Psoas muscle (tissue), 8 donors: ENCODE results near the gene PRSS22. TPM values are rescaled to one million over a fixed set of nuclear protein-coding genes. Genes with fewer than 3 reads are reported as not detected.

Source experiments
- ATAC-seq, 4 donors: fragments of 200-7000 bp; cut with Tn5 transposase; one replicate each; pipeline ENCODE4 v1.9.1; 2020; ENCODE audit warnings: moderate library complexity in 3 of 4, mild to moderate bottlenecking in 2 of 4
- DNase-seq, 2 donors: peaks; one replicate each; pipeline ENCODE4 v3.0.0-alpha.2; 2020
- H3K27ac ChIP-seq: fragments of 200-600 bp; one replicate; pipeline ENCODE4 v1.8.0; 2022
- H3K27me3 ChIP-seq, 3 donors: fragments of 200-600 bp in 1 of 3; one replicate each; pipeline versions ENCODE4 v1.6.1 to v1.8.0; 2013 to 2022; ENCODE audit warnings: low read length in 2 of 3, mild to moderate bottlenecking in 2 of 3, moderate library complexity in 1 of 3; ENCODE audit not compliant: insufficient read depth in 3 of 3
- H3K36me3 ChIP-seq, 2 donors: fragments of 200-600 bp in 1 of 2; one replicate each; pipeline versions ENCODE4 v1.6.1 to v1.8.0; 2013 to 2022; ENCODE audit warnings: low read depth in 1 of 2, mild to moderate bottlenecking in 1 of 2, moderate library complexity in 1 of 2; ENCODE audit not compliant: insufficient read depth in 1 of 2
- H3K4me1 ChIP-seq: fragments of 200-600 bp; one replicate; pipeline ENCODE4 v1.8.0; 2022
- H3K4me3 ChIP-seq: fragments of 200-600 bp; one replicate; pipeline ENCODE4 v1.8.0; 2022; ENCODE audit warnings: mild to moderate bottlenecking
- H3K9me3 ChIP-seq: fragments of 200-600 bp; one replicate; pipeline ENCODE4 v1.8.0; 2022
- CTCF ChIP-seq: fragments of 200-600 bp; IDR thresholded peaks from one replicate; pipeline ENCODE4 v1.8.0; 2022; ENCODE audit warnings: antibody characterized with exemption
- WGBS, 3 donors: extraction: QIAGEN DNeasy Blood & Tissue Kit; methylation state at CpG; one replicate each; pipeline versions ENCODE4 v1.1.6 to v1.1.7; 2013; 5-methylcytosine and 5-hydroxymethylcytosine counted together
- intact Hi-C, 2 donors: fragments of 100-400 bp; cut with DNase I; formaldehyde crosslinking; loops; one replicate each; pipeline versions ENCODE4 v1.11.0 to v1.14.2; 2022
- polyA plus RNA-seq, 3 donors: library from polyadenylated mRNA; stranded (reverse); fragments of 200-250 nt; gene quantifications; one replicate each; pipeline ENCODE4 v1.2.3, GENCODE V29; 2013
- total RNA-seq, 4 donors: library from RNA; stranded (reverse); fragmentation: NEBNext Ultra II Directional in 2 of 4; extraction: Animal tissue kit (Norgen Biotek cat#: 25700) in 2 of 4; gene quantifications; one replicate each; pipeline versions ENCODE4 v1.2.1 to v1.2.4, GENCODE V29; 2021 to 2023
- donor health status: healthy with polysubstance abuse.
- donor health status: DM: no; HTN: no; CAD: no; lungs with moderate emphysema.
- donor health status: Bipolar disorder and iron deficiency.
- donor health status: healthy.
- donor health status: DM: yes; HTN: yes; CAD: no.
- donor health status: DM: no; HTN: no; CAD: no.
- donor health status: DM: no; HTN: no; CAD: no.
- donor health status: DM: yes; HTN: yes; CAD: no.

The PRSS22 gene
- total and polyA plus RNA-seq, 7 donors = 0.07 to 0.20 (median 0.13) TPM; not detected in 4

DNA sequence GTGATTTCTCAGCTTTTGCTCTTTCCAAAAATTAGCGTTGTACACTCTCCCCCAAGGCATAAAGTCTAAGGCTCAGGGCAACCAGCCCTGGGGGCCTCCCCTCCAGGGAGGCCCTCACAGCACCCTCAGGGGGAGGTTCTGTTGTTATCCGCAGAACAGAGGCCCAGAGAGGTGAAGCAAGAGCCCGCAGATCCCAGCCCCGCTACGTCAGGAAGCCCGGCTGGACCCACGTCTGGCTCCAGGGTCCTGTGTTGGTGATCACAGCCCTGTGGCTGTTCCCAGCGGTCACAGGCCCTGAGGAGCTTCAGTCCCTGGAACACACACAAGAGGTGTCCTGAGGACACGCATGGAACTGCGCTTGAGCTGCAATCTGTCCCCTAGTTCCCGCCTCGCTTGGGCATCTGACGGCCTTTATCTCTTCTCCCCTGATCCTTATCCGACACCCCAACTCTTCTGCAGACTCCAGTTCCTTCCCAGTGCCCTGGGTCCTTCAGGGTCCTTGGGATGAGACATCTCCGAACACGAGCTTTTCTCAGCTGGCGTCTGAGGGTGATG is 29.0 kb downstream of the PRSS22 start:
- no peak overlapping the region for H3K4me3 ChIP-seq
- ATAC-seq = no peak
- no peaks in the 10 kb centered on the region for H3K9me3 ChIP-seq
- H3K4me1 ChIP-seq = no peaks in the 10 kb centered on the region
- H3K36me3 ChIP-seq = no peaks in the 10 kb centered on the region
- WGBS, 3 donors = 80 to 81% (median 80%) methylated on average over 17 of the region's 17 CpGs
- H3K27ac ChIP-seq = no peak overlapping the region
- DNase-seq = peak in 1 of 2 donors; percentile 40
- peaks cover 0 to 31% (median 3%) of the 10 kb centered on the region in 3 donors for H3K27me3 ChIP-seq
- TF ChIP-seq CTCF = no peak
- intact Hi-C loops = no loop called here

DNA sequence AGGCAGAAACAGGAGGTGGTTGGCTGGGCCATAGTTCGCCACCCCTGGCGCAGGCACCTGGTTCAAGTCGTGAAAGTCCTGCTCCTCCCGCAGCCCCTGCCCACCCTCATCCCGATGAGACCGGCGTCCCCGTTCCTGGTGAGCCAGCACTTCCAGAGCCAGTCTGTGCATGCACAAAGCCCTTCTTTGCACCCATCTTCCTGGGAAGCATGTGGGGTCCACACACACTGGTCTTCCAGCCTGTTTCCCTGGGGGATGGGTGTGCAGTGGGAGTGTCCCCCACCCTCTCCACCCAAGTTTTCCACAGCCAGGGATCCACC is 29.5 kb downstream of the PRSS22 start:
- no peaks in the 10 kb centered on the region for H3K4me1 ChIP-seq
- DNase-seq = peak in 1 of 2 donors; percentile 28
- H3K9me3 ChIP-seq = no peaks in the 10 kb centered on the region
- H3K4me3 ChIP-seq = no peak overlapping the region
- no peak overlapping the region for H3K27ac ChIP-seq
- H3K27me3 ChIP-seq = peaks cover 0 to 28% (median 3%) of the 10 kb centered on the region in 3 donors
- intact Hi-C loops = no loop called here
- TF ChIP-seq CTCF = no peak
- 82 to 90% (median 88%) methylated on average over 8 of the region's 8 CpGs for WGBS, 3 donors
- ATAC-seq = no peak
- no peaks in the 10 kb centered on the region for H3K36me3 ChIP-seq

- H3K4me1 ChIP-seq = no peaks in the 10 kb centered on the region
- H3K27ac ChIP-seq = no peak overlapping the region
- H3K9me3 ChIP-seq = no peaks in the 10 kb centered on the region
- intact Hi-C loops = no loop called here
- TF ChIP-seq CTCF = no peak
- 59 to 62% (median 60%) methylated on average over 14 of the region's 14 CpGs for WGBS, 3 donors
- H3K27me3 ChIP-seq = peaks cover 0 to 28% (median 3%) of the 10 kb centered on the region in 3 donors
- DNase-seq = peak in 1 of 2 donors; percentile 30
- ATAC-seq = no peak
- H3K36me3 ChIP-seq = no peaks in the 10 kb centered on the region
- H3K4me3 ChIP-seq = no peak overlapping the region
These were observed 30.0 kb downstream of the PRSS22 start for GRCh38 chr16:2827831-2828520.

DNA sequence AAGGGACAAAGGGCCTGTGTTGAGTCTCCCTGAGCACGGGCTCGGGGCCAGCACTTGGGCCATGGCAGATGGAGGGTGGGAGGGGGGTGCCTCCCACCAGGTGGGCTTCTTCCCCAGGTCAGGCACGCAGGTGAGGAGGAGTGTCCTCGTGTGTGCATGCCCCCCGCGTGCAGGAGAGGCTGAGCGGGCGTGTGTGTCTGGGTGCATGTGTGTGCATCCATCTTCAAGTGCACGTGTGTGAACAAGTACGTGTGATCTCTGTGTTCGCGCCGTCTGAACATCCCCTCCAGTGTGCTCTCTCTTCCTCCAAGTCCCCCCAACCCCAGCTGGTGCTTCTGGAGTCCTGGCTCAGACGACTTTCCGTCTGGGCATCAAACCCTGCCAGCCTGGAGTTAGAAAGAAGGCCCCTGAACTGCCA is 30.6 kb downstream of the PRSS22 start:
- intact Hi-C loops = no loop called here
- Histone ChIP-seq H3K4me1 (no peaks in the 10 kb centered on the region), H3K36me3 (no peaks in the 10 kb centered on the region), H3K27ac (no peak overlapping the region), H3K9me3 (no peaks in the 10 kb centered on the region), H3K27me3 (peaks cover 0 to 24% (median 3%) of the 10 kb centered on the region in 3 donors), H3K4me3 (no peak overlapping the region)
- ATAC-seq = no peak
- TF ChIP-seq CTCF = no peak
- 61 to 70% (median 63%) methylated on average over 14 to 15 of the region's 15 CpGs for WGBS, 3 donors
- peak in 1 of 2 donors; percentile 14 for DNase-seq
